Thyroid gland (tissue), 4 donors: ENCODE results near the gene RASGRF2.

ENCODE experiments used
- CTCF ChIP-seq, 6 experiments: fragments of 200-600 bp in 3 of 6; fragments of 450-650 bp in 3 of 6; sonication (generic) in 3 of 6; IDR thresholded peaks; one replicate each; pipeline ENCODE4 v1.5.1; 2016 to 2019; ENCODE audit warnings: antibody characterized with exemption in 6 of 6, mild to moderate bottlenecking in 2 of 6, inconsistent platforms in 1 of 6, moderate library complexity in 1 of 6
- POLR2A ChIP-seq, 2 donors: fragments of 450-650 bp; IDR thresholded peaks; one replicate each; pipeline ENCODE4 v1.6.1; 2017; ENCODE audit warnings: antibody characterized with exemption in 2 of 2, mild to moderate bottlenecking in 2 of 2, moderate library complexity in 1 of 2

GRCh38 chr5:81128416-81128815, 168.3 kb downstream of the RASGRF2 start:
- TF ChIP-seq CTCF (IDR thresholded peaks at IDR 0.05) (no peak), POLR2A (IDR thresholded peaks at IDR 0.05) (no peak)
